Activated CD8-positive, alpha-beta memory T cell treated with anti-CD3 and anti-CD28 coated beads, Interleukin-2, amount 50 U/mL, for 24 hours (primary cell): ENCODE data around the gene HOPX.
"Not testable (repeated sequence)": the region's sequence is repeated elsewhere in the genome, so short reads cannot be mapped to it uniquely, and the experiment has no call there.

Experiments
- DNase-seq: peaks from one replicate; pipeline ENCODE4 v3.0.0-alpha.2; 2020; ENCODE audit errors: extremely low read depth

The HOPX gene

DNA sequence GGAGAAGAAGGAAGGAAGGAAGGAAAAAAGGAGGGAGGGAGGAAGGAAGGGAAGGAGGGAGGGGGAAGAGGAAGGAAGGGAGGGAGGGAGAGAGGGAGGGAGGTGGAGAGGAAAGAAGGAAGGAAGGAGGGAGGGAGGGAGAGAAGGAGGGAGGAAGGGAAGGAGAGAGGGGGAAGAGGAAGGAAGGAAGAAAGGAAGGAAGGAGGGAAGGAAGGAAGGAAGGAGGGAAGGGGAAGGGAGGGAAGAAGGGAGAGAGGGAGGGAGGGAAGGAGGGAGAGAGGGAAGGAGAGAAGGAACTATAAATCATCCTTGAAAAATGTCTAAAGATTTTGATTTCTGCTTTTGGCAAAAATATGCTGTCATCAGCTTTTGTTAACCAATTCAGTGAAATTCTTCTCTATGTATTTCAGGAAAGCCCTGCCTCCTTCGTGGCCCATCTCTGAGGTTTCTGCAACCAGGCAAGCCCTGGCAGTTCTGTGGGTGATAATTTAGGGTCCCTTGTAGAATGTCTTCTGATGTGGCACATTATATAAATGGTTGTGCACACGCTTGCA, 7.1 kb upstream of the HOPX start:
- no peak for DNase-seq

DNA sequence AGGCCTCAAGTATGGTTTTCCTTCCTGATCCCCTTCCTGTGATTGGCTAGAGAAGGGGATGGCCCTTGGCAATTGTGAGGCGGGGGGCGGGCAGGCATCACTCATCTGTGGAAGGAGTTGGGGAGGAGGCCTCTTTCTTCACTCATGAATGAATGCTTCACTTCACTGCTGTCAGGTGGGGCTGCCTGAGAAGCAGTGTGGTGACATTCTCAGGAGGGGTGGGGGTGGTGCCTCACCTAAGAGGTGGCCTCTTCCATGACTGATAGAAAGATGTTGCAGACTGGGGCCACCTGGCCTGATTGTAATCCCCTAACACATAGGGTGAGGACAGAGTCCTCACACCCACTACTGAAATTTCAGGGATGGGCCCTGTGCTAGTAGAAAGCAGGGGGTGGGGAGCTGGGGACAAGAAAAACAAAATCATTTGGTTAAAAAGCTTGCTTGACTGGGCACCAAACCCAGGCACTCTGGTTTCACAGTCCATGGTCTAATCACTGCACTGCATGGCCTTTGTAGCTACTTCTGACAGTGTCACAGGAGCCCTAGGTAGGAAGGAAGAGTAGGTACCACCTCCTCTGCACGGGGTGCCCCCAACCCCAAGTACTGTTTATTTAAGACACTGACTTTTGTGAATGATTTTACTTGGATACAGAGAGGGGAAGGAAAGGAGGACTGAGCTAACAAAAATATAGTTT, 5.6 kb upstream of the HOPX start:
- no peak for DNase-seq

GRCh38 chr4:56684320-56685050, 3.4 kb upstream of the HOPX start:
- no peak for DNase-seq

- DNase-seq, result no peak
These were observed 2.4 kb upstream of the HOPX start for GRCh38 chr4:56683455-56683854.

DNA sequence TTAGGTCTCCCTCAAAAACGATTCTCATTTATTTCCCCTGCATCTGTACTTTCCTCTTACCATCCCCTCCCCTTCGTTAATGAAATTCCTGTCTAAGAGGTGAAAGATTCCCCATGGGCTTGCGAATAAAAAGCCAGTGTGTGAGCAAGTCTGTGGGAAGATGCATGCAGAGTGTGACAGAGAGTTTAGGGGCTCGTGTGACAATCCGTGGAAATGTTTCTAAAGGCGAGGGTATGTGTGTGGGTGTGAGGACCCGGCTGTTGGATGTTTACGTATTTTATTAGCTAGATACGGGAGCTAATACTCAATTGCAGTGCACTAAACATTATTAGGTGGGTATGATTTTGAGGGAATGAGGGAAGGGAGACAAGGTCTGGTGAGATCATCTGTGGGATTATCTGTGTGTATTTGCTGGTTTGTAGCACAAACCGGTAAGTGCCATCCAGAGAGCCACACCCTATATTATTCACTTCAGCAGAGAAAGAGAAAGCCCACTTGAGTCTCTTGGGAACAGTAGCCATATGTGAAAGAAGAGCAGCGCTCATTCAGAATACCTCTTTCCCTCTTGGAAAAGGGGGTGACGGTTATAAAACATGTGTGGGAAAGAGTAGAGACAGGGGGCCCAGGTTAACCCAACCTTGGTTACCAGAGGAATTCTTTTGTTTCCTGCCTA, 893 bp upstream of the HOPX start:
- no peak for DNase-seq

DNA sequence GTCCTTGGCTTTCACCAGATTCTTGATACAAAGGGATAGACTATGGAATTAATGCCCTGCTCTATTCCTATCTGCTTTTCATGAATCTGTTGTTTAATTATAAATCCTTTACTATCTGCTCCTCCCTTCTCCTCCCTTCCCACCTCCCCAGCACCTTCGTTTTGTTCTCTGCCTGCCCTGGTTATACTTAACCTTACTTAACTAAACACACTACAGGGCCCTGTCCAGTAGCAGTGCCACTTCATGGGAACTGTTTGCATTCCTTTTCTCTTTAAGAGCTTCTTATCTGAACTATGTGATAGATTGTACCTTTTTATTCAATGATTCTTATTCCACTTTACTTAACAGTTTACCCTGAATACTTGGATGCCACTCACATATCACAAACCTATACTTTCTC, 830 bp downstream of the HOPX start:
- DNase-seq, result no peak

DNA sequence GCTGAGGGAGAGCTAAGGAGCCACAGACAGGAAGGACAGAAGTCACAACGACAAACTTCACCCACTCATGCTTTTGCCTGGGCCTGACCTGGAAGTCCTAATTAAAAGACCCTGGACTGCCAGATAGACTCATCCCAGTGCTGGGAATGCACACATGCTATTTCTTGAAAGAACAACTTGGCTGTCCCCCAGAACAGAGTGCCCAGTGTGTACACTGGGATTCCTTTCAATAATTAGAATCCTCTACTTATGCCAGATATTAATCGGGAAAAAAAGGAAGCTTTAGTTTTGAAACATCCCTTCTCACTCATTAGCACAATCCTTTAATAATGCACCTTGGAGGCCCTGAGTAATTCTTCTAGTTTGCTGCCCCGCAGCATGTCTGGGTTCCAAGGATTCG, 3.4 kb downstream of the HOPX start:
- DNase-seq, result no peak

GRCh38 chr4:56674984-56675383, 6.1 kb downstream of the HOPX start:
- DNase-seq, result no peak

DNA sequence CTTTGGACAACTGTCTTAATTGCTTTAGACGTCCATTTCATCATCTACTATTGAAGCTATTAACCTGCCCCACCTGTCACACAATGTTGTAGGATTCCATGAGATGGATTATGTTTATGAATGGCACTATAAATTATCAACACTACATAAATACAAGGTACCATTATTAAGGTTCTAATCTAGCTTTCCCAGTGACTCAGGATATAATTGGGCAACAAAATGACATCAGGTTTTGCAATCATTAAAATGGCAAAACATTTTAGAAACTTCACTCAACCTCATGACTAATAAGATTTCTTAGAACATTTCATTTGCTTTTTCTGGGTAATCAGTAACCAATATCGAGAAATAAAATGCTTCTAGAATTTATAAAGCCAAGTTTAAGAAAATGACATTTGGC, 9.2 kb downstream of the HOPX start:
- no peak for DNase-seq

DNA sequence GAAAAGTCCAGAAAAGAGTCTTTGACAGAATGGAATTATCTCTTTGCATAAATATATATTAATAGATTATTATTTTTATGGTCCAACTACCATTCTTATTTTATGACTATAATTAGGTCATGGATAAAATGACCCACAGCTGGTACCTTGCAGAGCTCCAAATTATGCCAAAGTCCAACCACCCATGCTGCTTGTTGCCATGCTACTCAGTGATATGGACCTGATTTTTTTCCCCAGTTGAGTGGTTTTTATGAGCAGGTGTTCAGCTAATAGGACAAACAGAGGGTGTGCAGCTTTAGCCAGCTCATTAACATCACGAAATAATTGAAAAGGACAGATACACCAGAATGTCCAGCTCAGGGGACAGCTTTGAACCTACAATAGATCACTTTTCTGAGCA, 9.7 kb downstream of the HOPX start:
- DNase-seq, result no peak

GRCh38 chr4:56668267-56668666, 12.8 kb downstream of the HOPX start:
- DNase-seq, result no peak

DNA sequence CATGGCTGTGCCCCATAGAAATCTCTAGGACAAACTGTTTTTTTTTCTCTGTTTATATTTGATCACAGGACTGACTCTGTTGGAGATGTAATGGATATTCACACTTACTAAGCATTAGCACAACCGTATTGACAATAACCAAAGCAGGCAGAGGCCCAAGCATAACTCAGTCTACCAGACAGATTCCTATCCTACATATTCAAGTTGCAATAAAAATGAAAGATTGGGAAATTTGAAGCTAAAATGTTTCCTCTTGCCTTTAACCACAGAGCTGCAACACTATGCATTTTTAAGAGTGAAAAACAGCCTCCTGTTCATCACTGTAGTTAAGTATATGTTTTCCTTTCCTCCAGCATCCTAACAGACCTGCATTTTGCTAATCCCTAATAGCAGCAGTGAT, 13.7 kb downstream of the HOPX start:
- not testable (repeated sequence) for DNase-seq

GRCh38 chr4:56666279-56666678, 14.8 kb downstream of the HOPX start:
- DNase-seq, result no peak

DNA sequence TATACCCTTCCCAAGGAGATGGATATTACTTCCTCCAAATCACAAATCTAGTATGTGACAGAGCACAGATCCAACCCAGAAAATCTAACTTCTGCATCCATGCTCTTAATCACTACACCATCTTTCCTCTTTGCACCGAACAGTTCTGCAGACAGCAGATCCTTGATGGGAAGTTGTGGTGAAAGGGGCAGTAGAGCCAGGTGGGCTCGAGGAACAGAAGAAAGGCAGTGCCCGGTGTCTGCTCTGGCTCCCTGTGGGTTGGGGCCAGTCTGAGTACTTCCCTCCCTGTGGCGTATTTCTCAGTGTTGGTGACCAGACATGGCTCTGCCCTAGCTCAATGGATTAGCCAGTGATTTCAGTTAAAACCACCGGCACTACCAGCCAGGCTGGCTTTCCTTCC, 15.3 kb downstream of the HOPX start:
- DNase-seq, result no peak

GRCh38 chr4:56662782-56663468, 18.2 kb downstream of the HOPX start:
- no peak for DNase-seq

GRCh38 chr4:56659946-56660345, 21.1 kb downstream of the HOPX start:
- no peak for DNase-seq

GRCh38 chr4:56658528-56658927, 22.6 kb downstream of the HOPX start:
- no peak for DNase-seq

DNA sequence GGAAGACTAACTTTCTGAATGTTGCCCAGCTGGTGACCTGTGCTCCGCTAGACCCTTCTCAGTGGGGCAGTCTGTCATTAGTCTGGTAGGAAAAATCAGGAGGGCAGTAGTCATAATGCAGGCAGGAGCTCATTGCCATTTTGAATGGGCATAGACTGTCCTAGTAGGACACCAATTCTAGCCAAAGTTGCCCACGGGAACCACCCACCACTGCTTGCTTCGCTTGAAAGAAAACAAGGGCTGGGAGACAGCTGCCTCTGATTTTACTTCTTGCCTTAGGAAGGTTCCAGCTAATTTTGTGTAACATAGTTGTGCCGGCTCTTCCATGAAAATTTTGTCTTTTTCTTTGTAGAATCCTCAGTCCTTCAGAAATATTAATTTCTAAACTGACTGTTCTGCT, 23.3 kb downstream of the HOPX start:
- no peak for DNase-seq

- DNase-seq, result no peak
These were observed 24.0 kb downstream of the HOPX start for GRCh38 chr4:56657128-56657527.

DNA sequence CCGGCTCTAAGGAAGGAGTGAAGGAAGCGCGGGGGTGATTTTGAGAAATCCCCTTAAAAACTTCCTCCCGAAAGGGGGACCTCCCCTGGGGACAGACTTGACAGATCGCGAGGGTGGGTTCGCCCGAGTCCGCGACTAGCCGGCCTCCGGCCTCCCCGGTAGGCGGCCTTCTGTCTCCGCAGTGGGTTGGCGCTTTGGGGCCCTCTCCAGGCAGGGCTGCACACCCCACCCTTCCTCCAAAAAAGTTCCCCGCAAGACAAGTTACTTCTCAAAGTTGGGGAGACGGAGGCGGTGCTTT, 24.8 kb downstream of the HOPX start:
- no peak for DNase-seq

DNA sequence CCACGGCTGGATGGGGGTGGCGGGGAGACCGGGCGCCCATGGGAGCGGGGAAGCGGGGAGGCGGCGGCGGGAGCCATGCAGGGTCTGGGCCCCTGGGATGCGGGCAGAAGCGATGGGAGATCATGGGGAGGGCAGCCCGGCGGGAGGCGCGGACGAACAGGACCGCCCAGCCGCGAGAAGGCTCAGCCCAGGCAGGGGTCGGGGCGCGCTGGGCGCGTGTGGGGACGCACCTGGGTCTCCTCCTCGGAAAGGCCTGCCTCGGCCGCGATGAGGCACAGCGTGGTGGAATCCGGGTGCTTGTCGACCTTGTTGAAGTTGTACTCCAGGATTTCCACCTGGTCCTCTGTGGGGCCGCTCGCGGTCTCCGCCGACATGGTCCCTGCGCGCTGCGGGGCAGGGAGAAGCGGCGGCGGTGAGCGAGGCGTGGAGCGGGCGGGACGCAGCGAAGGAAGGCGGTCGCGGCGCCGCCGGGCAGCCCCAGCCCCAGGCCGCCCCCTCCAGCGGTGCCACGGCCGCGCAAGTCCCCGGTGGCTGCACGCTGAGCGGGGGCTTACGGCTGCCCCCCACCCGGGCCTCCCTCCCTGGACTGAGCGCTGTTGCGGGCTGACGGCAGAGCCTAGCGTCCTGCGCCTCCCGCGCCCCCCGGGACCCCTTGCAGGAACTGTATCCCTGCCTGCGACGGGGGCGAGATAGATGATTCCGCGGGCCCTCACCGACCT, 25.3 kb downstream of the HOPX start:
- no peak for DNase-seq

- no peak for DNase-seq
These were observed 25.9 kb downstream of the HOPX start for GRCh38 chr4:56655209-56655626.
